CD4-positive, alpha-beta T cell treated with Interleukin-15 for 4 hours (primary cell): ENCODE data around the gene TRABD2A.

Experiments used
- DNase-seq: peaks from one replicate; pipeline ENCODE4 v3.0.0-alpha.2; 2020; ENCODE audit warnings: low spot score

Gene TRABD2A

DNA sequence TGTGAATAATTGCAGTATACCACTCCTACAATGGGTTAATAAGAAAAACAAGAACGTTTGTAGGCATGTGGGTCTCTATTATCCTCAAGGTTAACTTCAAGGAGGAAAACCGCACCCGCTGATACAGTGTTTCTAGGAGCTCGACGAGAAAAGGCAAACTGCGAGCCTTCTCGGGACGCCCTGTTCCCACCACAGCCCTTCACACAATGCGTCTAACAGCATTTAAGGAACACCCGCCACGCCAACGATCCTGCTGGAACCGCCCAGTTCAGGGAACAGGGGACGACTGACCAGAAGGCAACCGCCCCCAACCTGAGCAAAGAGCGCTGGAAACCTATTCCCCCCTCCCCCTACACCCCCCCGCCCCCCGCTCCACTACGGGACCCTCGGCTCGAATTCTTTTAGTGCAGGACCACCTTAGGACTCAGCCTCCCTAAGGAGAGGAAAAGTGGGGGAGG lies 23.9 kb upstream of the TRABD2A start:
- DNase-seq, result peak; percentile 52

DNA sequence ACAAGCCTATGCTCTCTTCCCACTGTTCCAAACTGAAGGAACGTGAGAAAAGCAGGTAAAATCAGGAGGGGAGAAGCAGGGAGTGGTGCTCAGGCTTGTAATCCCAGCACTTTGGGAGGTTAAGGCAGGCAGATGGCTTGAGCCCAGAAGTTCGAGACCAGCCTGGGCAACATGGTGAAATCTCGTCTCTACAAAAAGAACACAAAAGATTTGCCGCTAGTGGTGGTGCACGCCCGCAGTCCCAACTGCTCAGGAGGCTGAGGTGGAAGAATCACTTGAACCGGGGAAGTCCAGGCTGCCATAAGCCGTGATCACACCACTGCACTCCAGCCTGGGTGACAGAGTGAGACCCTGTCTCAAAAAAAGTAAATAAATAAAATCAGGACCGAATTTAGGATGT lies 23.3 kb upstream of the TRABD2A start:
- no peak for DNase-seq

DNA sequence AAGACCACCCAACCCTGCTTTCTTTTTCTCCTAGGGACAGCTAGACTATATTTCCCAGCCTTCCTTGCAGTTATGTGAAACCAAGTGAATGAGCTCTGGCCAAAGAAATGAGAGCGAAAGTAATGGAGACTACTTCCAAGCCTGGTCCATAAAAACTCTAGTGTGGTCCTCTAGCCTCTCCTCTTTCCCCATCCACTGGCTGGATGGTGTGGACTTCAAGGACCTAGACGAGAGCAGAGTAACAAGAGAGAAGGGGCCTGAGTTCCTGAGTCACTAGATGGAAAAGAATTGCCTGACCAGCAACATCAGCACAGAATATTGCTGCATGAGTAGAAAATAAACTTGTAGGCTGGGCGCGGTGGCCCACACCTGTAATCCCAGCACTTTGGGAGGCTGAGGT lies 21.6 kb upstream of the TRABD2A start:
- no peak for DNase-seq

DNA sequence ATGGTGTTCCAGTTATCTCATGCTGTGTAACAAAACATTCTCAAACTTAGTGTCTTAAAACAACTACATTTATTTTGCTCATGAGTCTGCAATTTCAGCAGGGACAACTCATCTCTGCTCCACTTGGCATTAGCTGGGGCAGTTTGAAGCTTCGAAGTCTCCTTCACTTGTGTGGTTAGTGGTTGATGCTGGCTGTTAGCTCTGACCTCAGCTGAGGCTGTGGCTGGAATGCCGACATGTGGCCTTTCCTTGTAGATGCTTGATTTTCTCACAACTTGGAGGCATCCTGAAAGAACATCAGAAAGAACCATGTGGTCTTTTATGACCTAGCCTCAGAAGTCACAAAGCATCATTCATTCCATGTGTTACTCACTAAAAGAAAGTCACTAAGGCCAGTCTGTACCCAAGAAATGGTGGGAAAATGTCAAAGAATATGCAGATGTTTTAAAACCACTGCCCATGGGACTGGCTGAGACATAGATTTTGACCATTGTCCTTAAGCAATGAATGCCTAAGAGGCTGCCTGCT lies 20.8 kb upstream of the TRABD2A start:
- DNase-seq, result no peak

DNA sequence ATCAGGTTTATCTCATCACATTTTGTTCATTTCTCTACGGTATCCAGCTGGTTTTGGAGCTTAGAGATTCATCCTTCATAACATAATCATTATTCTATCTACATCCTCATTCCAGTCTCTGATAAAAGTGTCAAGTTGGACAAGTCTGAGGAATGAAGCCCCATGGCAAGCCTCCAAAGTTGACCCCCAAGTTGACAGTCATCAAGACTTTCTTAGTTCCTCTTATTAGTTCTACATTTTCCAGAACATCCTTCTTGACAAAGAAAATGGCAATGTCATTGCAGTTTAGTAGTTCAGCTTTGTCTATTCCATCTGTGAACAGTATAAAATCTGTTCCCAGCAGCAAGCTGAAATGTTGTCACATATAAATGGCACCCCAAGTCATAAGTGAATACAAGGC lies 20.1 kb upstream of the TRABD2A start:
- no peak for DNase-seq

DNA sequence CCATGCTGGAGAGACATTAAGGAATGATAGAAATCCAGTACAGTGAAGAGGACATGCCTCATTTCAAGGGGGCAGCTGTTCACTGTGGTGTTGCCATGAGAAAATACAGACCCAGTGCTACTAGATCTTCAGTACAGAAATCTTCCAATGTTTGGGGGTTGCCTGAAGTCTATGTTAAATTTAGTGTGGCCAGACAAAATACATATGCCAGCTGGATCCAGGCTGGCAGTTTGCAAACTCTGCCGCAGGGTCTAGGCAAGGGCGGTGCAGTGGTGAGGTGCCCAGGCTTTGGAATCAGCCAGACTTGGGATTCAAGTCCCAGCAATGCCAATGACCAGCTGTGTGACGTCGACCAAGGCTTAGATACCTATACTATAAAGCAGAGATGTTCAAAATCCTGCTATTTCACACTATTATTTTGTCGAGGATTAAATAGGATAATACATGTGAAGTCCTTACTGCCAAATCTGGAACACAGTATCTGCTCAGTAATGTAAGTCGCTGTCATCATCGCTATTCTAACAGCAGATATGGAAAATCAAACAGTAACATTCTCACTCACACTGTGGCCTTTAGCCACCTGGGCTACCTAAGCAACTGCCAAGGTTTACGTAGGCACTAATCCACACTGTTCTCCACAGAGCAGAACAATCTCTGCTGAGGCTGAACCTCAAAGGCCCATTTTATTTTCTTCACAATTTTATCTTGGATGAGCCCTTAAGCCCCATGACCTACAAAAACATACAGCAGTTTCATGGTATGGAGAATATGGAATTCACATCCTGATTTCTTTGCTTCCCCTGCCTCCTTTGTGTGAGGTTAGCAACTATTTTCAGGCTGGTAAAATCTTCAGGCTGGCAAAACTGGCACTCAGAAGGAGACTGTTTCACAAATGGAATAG lies 18.7 kb upstream of the TRABD2A start:
- DNase-seq, result no peak

DNA sequence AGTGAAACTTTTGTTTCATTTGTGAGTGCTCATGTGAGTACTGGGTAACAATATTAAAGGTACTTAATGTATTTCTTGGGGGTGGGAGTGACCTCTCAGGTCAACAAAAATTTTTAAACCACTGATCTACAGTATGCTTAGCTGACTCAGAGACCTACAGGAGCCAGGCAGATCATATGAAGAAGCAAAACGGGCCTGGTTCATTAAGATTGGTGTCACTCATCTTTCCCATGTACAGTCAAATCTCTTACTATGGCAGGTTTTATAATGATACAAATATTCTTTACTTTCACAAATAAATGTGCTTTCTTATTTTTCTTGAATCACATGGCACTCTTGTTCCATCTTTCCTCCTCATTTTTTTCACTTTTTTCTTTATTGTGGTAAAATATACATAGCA lies 16.9 kb upstream of the TRABD2A start:
- DNase-seq, result no peak

DNA sequence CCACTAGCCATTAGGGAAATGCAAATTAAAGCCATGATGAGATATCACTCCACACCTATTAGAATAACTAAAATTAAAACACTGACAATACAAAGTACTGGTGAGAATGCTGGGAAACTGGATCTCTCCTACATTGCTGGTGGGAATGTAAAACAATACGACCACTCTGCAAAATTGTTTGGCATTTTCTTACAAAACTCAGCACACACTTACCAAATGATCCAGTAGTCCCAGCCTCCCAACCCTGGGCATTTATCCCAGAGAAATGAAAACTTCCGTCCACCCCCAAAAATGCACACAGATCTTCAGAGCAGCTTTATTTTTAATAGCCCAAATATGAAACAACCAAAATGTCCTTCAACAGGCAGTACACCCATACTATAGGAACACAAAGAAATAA lies 15.7 kb upstream of the TRABD2A start:
- no peak for DNase-seq

DNA sequence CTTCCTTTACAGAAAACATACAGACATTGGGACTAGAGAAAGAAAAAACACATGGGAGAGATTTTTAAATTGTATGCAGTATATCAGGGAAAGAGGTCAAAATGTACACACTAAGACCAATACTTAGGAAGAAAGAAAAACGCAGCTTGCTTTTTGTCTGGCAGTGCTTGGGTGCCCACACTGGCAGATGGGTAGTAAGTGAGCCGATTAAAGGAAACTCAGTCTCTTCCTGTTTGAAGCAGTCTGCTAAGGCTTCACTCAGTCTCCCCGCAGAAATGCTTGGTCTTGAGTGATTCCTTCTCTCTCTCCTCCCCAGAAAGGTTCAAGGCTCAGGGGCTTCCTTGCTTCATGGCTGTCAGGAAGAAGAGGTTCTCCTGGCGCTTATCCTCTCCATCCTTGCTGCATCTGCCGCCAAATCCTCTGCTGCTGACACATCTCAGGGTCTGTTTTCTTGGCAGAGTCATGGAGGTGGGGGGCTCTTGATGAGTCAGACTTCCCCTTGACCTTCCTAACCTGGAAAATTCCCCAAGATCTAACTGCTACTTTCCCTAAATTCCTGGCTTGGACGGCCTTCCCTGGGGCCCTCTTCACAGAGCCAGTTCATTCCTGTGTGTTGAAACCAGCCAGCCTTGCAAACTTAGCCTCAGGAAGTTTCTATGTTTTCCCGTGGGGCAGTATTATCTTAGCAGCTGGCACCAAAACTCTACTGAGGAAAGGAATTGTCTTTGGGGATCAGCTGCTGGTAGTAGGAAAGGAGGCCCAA lies 14.1 kb upstream of the TRABD2A start:
- peak; percentile 38 for DNase-seq

DNA sequence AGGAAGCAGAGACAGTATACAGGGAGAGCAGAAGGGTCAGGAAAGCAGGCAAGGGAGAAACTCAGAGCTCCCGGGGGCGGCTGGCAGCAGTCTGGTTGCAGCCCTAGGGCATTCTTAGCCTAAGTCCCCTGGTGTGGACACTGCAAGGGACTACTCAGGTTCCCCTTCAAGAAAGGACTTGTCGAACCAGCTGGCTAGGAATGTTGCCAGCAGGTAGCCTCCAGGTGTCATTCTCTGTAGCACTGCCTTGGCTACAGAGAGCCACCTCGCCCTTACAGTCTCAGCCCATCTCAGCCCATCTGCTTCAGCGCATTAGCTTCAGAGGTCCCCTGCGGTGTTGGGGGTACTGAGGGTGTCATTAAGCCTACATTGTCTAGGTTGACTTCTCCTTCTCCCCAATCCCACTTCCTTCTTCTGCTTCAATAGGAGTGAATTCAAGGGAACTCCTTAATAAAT lies 13.3 kb upstream of the TRABD2A start:
- no peak for DNase-seq

DNA sequence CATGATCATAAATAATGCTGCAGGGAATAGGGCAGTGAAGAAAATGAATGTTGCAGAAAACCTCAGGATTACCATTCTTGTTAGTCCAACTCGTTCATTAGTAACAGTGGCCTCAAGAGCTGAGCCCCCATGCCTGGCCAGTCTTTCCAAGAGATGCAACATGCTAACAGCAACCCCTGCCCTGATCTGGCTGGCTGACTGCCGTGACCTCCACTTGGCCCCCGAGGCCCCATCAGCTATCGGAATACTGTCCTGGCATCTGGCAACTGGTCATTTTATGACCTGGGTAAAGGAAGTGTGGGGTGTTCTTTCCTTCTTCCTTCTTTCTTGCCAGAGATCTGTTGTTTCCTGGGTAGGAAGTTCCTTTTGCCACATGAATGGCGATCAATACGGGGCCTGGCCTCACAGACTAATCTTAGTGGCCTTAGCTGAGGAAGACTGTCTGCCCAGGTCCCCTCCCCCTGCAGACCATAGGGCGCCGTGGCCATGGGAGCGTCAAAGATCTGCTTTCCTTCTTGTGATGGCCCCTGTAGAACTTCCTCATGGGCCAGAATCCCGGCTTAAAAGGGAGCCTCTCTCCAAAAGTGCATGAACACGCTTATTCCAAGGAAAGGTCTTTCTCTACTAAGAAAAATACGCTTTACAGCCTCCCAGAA lies 10.6 kb upstream of the TRABD2A start:
- DNase-seq, result no peak

DNA sequence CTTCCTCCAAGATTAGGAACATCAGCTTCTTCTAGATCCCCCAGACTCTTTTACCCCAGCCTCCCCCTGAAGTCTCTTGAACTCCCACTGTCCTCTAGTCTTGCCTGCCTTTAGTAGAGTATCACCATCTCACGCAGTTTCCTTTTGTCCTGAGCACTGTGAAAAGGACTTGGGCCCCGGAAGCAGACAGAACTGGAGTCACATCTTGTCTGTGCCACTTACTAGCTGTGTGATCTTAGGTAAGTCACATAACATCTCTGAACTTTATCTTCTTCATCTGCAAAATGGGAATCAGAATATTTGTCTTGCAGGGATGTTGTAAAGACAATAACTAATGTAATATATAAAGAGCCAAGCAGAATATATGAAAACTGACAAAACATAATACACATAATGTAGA lies 8.4 kb upstream of the TRABD2A start:
- no peak for DNase-seq

DNA sequence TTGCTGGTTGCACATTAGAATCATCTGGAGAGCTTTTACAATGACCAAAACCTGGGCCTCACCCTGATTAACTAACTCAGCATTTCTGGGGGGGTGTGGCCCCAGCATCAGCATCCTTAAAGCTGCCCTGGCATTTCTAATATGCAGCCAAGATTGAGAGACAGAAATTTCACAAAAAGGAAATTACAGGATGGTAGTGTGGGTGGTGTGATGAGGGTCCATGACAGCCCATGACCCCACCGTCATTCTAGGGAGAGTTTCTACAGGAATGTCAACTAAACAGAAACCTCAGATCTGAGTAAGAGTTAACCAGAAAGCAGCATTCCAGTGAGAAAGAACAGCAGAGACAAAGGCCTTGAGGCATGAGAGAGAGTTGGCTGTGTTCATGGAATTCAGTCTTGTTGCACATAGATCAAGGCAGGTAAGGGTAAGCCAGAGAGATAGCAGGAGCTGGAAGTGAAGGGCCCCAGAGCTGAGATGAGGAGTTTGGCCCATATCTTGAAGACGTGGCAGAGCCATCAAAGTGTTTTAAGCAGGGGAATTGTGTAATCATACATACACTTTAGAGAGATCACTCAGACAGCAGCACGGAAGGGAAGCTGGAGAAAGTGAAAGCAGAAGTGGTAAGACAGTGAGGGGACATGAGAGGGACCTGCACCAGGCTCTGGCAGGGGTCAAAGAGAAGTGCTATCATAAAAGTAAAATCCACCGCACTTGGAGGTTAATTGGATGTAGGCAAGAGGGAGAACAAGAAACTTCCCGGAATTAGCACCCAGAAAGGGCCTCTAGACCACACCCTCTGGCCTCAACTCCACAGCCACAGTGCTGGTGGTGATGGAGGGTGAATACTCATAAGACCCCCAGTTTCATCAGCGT lies 7.8 kb upstream of the TRABD2A start:
- DNase-seq, result peak; percentile 75

DNA sequence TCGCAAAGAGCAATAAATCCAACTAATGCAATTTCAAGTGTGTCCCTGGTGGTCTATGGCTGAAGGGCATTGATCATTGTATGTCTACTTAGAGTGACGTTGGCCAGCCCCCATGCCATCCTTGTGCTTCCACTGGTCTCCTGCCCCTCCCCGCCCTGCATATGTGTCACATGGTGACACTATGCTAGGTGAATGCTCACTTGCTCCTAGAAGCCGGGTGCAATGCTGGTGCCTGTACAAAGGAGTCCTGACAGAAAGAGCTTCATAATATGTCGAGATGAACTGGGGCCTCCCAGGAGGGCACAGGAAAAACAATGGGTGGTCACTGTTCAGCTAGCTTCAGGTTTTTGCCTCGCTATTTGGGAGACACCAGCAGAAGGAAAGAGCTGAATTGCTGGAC lies 5.9 kb upstream of the TRABD2A start:
- DNase-seq, result no peak

DNA sequence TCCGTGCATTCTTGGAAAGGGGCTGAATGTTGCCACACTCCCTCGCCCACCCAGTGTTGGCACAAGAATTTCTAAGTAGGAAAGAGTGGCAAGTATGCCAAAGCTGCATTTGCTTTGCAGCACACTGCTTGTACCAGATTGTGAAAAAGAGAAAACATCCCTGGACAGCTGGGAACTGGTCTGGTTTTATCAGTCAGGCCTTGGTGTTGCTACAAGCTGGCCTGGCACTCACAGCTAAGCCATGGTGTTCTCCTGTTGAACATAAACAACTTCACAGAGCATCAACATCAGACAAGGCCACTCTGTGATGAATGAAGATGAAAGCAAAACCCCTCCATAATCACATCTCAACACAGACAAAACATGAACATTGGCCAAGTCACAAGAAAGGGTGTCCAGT lies 4.2 kb upstream of the TRABD2A start:
- no peak for DNase-seq

DNA sequence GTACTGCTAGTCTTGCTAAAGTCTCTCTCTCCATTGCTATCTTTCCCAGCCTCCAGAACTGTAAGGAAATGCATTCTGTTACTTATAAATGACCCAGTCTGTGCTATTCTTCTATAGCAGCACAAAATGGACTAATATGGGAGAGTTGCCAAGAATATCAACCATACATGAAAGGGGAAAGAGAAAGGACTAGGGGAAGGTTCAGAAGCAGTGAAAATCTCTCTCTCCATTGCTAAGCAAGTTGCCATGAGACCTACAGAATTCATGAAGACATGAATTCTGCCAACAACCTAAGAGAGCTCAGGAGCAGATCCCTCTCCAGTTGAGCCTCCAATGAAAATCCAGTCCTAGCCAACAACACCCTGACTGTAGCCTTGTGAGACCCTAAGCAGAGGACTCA lies 3.6 kb upstream of the TRABD2A start:
- no peak for DNase-seq

DNA sequence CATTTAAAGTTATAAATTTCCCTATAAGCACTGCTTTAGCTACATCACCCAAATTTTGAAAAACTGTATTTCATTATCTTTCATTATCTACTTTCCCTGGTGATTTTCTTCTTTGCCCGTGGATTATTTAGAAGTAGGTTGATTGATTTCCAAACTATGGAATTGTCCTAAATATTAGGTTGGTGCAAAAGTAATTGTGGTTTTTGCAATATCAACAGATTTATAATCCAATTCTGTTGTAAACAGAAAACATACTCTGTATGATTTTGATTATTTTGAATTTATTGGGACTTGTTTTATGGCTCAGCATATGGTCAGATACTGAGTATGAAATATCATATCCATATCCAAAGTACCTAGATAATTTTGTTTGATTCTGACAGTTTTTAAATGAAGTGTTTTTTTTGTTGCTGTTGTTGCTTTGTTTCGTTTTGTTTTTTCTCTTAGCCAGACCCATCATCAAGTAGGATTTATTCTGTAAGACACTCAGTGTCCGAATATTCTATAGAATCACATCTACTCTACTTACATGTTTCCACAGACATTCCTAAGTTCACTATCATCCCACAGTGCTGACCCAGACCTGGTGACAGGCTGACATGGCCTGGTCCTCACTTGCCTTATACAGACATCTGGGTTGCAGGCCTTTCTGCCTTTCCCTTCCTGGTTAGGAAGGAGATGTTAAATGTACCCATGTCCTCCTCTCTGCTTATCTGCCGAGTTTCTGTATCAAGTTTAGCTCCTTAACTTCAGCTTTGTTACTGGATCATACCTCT lies 2.1 kb upstream of the TRABD2A start:
- DNase-seq, result no peak

DNA sequence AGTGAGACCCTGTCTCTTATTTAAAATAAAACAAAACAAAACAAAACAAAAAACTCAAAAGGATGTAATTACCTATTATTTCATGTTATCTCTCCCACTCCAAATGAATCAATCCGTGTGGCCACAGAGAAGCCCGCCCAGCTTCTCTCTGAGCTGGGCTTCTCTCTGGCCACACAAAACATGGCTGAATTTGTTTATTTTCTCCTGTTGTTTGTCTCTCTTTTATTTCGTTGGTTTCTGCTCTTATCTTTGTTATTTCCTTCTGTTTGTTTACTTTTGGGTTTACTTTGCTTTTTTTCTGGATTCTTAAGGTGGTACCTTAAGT lies 1.5 kb upstream of the TRABD2A start:
- DNase-seq, result no peak

DNA sequence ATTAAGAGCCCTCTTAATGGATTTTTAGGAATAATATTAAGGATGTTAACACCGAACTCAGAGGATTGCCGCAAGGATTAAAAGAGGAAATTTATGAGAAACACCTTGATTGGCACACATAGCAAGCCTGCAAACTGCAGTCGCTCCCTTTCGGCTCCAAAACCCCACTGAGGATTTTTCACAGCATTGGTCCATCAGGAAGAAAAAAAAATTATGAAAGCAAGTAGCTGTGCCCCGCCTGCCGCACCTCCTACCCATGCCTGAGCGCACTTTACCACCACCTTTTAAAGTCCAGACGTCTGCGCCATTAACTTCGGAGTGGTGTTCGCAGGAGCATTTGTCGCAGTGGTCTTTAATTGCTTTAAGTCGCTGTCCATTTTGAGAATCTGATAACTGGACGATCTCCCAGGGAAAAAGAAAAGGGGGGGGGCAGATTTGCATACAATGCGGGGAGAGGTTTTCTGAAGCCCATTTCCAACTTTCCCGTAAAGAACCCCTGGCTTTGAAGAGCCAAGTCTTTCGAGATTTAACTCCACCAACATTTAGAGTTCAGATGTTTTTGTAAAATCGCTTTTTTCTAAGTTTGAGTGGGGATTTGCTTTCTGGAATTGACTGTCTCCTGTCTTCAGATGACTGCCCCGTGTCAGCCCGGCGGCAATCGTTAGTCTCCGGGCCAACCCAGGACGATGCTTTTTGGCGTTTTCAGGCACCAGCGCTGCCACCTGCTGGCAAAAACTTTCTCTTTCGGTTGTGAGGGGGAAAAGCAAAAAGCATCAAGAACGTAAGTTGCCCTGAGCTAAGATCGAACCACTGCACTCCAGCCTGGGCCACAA lies 913 bp upstream of the TRABD2A start:
- DNase-seq, result peak; percentile 90

DNA sequence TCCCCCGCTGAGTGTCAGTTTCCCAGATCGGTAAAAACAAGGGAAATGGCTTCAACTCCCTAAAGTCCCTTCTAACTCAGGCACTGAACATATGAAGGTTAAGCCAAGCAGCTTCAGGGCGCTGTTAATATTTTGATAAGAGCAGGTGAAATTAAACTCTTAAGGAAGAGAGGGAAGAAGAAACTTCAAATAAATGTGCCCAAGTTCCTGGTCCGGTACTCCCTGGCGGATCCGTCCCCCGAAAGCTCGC lies 564 bp downstream of the TRABD2A start:
- no peak for DNase-seq
